GM15510 (cell line): Measurements from ENCODE around the gene ORM2.

ENCODE experiments used
- POLR2A ChIP-seq: IDR thresholded peaks from 3 replicates; pipeline ENCODE4 v1.6.1; 2011; ENCODE audit warnings: borderline replicate concordance; ENCODE audit not compliant: insufficient read length; ENCODE audit errors: extremely low read depth

ORM2 gene

DNA sequence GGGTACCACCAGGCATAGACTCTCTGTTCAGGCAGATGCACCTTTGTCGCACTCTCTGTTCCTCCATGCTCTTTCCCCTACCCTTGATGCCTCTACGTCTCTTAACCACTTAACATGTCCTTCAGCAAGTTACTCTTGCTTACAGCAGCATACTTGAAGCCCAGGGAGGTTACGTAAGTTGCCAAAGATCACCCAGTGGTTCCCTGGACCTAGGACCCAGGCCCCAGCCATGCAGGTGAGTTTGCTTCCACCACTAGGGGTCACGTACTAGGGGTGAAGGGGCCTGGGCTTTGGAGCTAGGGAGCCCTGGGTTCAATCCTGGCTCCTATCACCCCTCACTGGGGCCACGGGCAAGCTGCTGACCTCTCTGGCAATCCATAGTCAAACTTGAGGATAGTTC is 49.2 kb downstream of the ORM2 start:
- TF ChIP-seq POLR2A: no peak
